B cell (primary cell): Measurements from ENCODE around the gene PPP4C. TPM values are rescaled to one million over a fixed set of nuclear protein-coding genes. Genes with fewer than 3 reads are reported as not detected.

Experiments
- ATAC-seq: fragments of 200-7000 bp; cut with Tn5 transposase; one replicate; pipeline ENCODE4 v1.10.0; 2021; ENCODE audit warnings: low read depth, mild to moderate bottlenecking, moderate number of reproducible peaks, moderate library complexity
- CTCF ChIA-PET: fragments of 350-600 bp; sonication (Branson Sonifier 250); formaldehyde crosslinking; loops from one replicate; lab custom pipeline; 2021; ENCODE audit warnings: antibody characterized with exemption, inconsistent platforms; lab: Charles Lee
- POLR2A ChIA-PET: fragments of 350-600 bp; sonication (Branson Sonifier 250); formaldehyde crosslinking; loops from one replicate; lab custom pipeline; 2021; ENCODE audit warnings: antibody characterized with exemption; lab: Charles Lee
- DNase-seq: peaks from one replicate; pipeline ENCODE4 v3.0.0; 2013
- H2AFZ ChIP-seq: 2 replicates; pipeline ENCODE4 v1.6.1; 2012; ENCODE audit warnings: mild to moderate bottlenecking, low read depth, low read length; ENCODE audit not compliant: insufficient read depth, poor library complexity, severe bottlenecking
- H3K27ac ChIP-seq, 2 donors: 1 replicate in 1 of 2; 2 replicates in 1 of 2; pipeline ENCODE4 v1.5.1; 2012 to 2013; ENCODE audit warnings: low read length in 2 of 2, mild to moderate bottlenecking in 2 of 2, moderate library complexity in 1 of 2
- H3K27me3 ChIP-seq, 4 experiments: fragments of 200-600 bp in 1 of 4; sonication (generic) in 1 of 4; replicated peaks in 1 of 4; 1 replicate in 2 of 4; 2 replicates in 2 of 4; pipeline versions ENCODE4 v1.6.1 to v1.7.0; 2013 to 2016; ENCODE audit warnings: low read length in 3 of 4, mild to moderate bottlenecking in 2 of 4, mixed read lengths in 1 of 4, moderate library complexity in 1 of 4; ENCODE audit not compliant: insufficient read depth in 4 of 4, control insufficient read depth in 3 of 4; ENCODE audit errors: control extremely low read depth in 1 of 4
- H3K36me3 ChIP-seq, 2 experiments: replicated peaks in 1 of 2; 1 replicate in 1 of 2; 2 replicates in 1 of 2; pipeline versions ENCODE4 v1.6.1 to v1.7.1; 2013; ENCODE audit warnings: low read length in 1 of 2; ENCODE audit not compliant: insufficient read depth in 2 of 2, control insufficient read depth in 1 of 2; ENCODE audit errors: control extremely low read depth in 1 of 2, extremely low read depth in 1 of 2
- H3K4me1 ChIP-seq, 2 donors: fragments of 200-600 bp in 1 of 2; sonication (generic) in 1 of 2; 1 replicate in 1 of 2; 2 replicates in 1 of 2; pipeline versions ENCODE4 v1.5.1 to v1.6.1; 2013 to 2017; ENCODE audit warnings: low read length in 2 of 2; ENCODE audit not compliant: control insufficient read depth in 2 of 2, insufficient read depth in 2 of 2
- H3K4me2 ChIP-seq: replicated peaks from 2 replicates; pipeline ENCODE3; 2012; ENCODE audit warnings: mild to moderate bottlenecking, low read depth, low read length; ENCODE audit not compliant: poor library complexity, severe bottlenecking
- H3K4me3 ChIP-seq, 5 experiments: fragments of 200-600 bp in 1 of 5; sonication (generic) in 1 of 5; 1 replicate in 3 of 5; 2 replicates in 2 of 5; pipeline versions ENCODE4 v1.5.1 to v1.7.0; 2011 to 2016; ENCODE audit warnings: low read length in 4 of 5, mild to moderate bottlenecking in 4 of 5, low read depth in 2 of 5, control low read depth in 1 of 5, moderate library complexity in 1 of 5; ENCODE audit not compliant: insufficient read depth in 1 of 5; ENCODE audit errors: control extremely low read depth in 1 of 5, extremely low read depth in 1 of 5
- H3K79me2 ChIP-seq: fragments of 200-600 bp; sonication (generic); one replicate; pipeline ENCODE4 v1.6.0; 2016; ENCODE audit warnings: low read length; ENCODE audit not compliant: control insufficient read depth, insufficient read depth
- H3K9ac ChIP-seq: fragments of 200-600 bp; sonication (generic); 2 replicates; pipeline ENCODE4 v1.6.1; 2017; ENCODE audit warnings: mild to moderate bottlenecking, low read length, moderate library complexity
- H3K9me3 ChIP-seq, 3 donors: one replicate each; pipeline versions ENCODE4 v1.6.1 to v1.7.1; 2013; ENCODE audit warnings: low read length in 2 of 3; ENCODE audit not compliant: control insufficient read depth in 2 of 3, insufficient read depth in 1 of 3; ENCODE audit errors: control extremely low read depth in 1 of 3
- H4K20me1 ChIP-seq: 2 replicates; pipeline ENCODE4 v1.6.0; 2012; ENCODE audit warnings: mild to moderate bottlenecking, low read length; ENCODE audit not compliant: insufficient read depth, control insufficient read depth, poor library complexity, severe bottlenecking
- H3K27ac Mint-ChIP-seq: one replicate; pipeline ENCODE4 v1.8.0; 2021; ENCODE audit warnings: mixed read lengths
- H3K27me3 Mint-ChIP-seq: one replicate; pipeline ENCODE4 v1.8.0; 2021; ENCODE audit warnings: mixed read lengths
- H3K4me1 Mint-ChIP-seq: one replicate; pipeline ENCODE4 v1.8.0; 2021; ENCODE audit warnings: mixed read lengths
- H3K4me3 Mint-ChIP-seq: one replicate; pipeline ENCODE4 v1.8.0; 2021; ENCODE audit warnings: mixed read lengths
- H3K9me3 Mint-ChIP-seq: one replicate; pipeline ENCODE4 v1.8.0; 2022; ENCODE audit warnings: mixed read lengths; ENCODE audit not compliant: insufficient read depth
- CTCF ChIP-seq: fragments of 200-600 bp; IDR thresholded peaks from one replicate; pipeline ENCODE4 v1.8.0; 2022; ENCODE audit warnings: antibody characterized with exemption, mild to moderate bottlenecking
- EZH2 ChIP-seq: IDR thresholded peaks from 2 replicates; pipeline ENCODE4 v1.6.1; 2012; ENCODE audit warnings: borderline replicate concordance, low read depth, mild to moderate bottlenecking, moderate library complexity, low read length; ENCODE audit not compliant: insufficient read depth, poor library complexity, severe bottlenecking
- WGBS: methylation state at CpG from one replicate; pipeline ENCODE4 v1.1.5; 2013; ENCODE audit warnings: missing lambda C conversion rate; ENCODE audit not compliant: insufficient coverage; 5-methylcytosine and 5-hydroxymethylcytosine counted together
- intact Hi-C: fragments of 100-400 bp; cut with micrococcal nuclease; formaldehyde crosslinking; loops from one replicate; pipeline ENCODE4 v1.10.0; 2022
- polyA minus RNA-seq: library from RNA; depleted of rRNA, polyadenylated mRNA; stranded (reverse); fragments of >200 nt; gene quantifications from 2 replicates; pipeline ENCODE4 v1.2.3, GENCODE V29; 2012
- polyA plus RNA-seq: library from polyadenylated mRNA; depleted of rRNA; stranded (reverse); fragments of >200 nt; gene quantifications from 2 replicates; pipeline ENCODE4 v1.2.3, GENCODE V29; 2012
- total RNA-seq, 2 donors: library from RNA; stranded (reverse); fragments of 120-200 nt in 1 of 2; gene quantifications; 1 replicate in 1 of 2; 2 replicates in 1 of 2; pipeline versions ENCODE4 v1.2.3 to v1.2.4, GENCODE V29; 2013 to 2022

The PPP4C gene
- total RNA-seq (89.0 and 93.3 TPM in 2 replicates), polyA plus RNA-seq (106 and 122 TPM in 2 replicates), polyA minus RNA-seq (103 and 113 TPM in 2 replicates)
- total RNA-seq (2013) = 58.0 TPM

GRCh38 chr16:30075503-30076275 lies at the start of gene PPP4C:
TSS of gene PPP4C (plus strand) at chr16:30075994. CDS start at chr16:30076378, 384 bp downstream.
- ChIA-PET CTCF (interaction anchor here (1.0 to 2.6 kb wide), 3 partner anchors 16 to 334 kb away, joined by 4 to 20 read pairs (median 4); partner anchors contain the start of gene TBX6), POLR2A (interaction anchor here (0.6 to 1.6 kb wide), 4 partner anchors 10 to 260 kb away, joined by 3 to 7 read pairs (median 4); partner anchors contain the start of gene ALDOA)
- peak within 1 kb of the TSS; percentile 94 for H2AFZ ChIP-seq
- TF ChIP-seq CTCF (no peak), EZH2 (no peak)
- peak within 1 kb of the TSS; percentile 93 for H3K4me2 ChIP-seq
- Mint-ChIP-seq H3K4me1 (peaks cover 31% of the 10 kb centered on the region), H3K4me3 (peak within 1 kb of the TSS; percentile 98), H3K9me3 (no peaks in the 10 kb centered on the region), H3K27ac (peak within 1 kb of the TSS; percentile 98), H3K27me3 (no peaks in the 10 kb centered on the region)
- peak within 1 kb of the TSS; percentile 67 to 90 for H3K27ac ChIP-seq
- peak within 1 kb of the TSS; percentile 65 to 98 (median 90) for H3K4me3 ChIP-seq
- DNase-seq (peak; percentile 93), ATAC-seq (peak; percentile 89)
- no peaks in the 10 kb centered on the region for H3K27me3 ChIP-seq
- H3K4me1 ChIP-seq = peaks cover 14 to 25% of the 10 kb centered on the region in 2 donors
- WGBS = under 1% methylated on average over 63 of the region's 67 CpGs
- H4K20me1 ChIP-seq = peaks cover 38% of the 10 kb centered on the region
- peak within 1 kb of the TSS; percentile 97 for H3K9ac ChIP-seq
- no peaks in the 10 kb centered on the region for H3K9me3 ChIP-seq
- intact Hi-C loops = loop anchor here (1.0 kb wide), 2 partner anchors 10 to 17 kb away; partner anchors contain the start of gene ALDOA
- H3K36me3 ChIP-seq = peaks cover 4 to 54% of the 10 kb centered on the region in 2 experiments
- peaks cover 57% of the 10 kb centered on the region for H3K79me2 ChIP-seq

- no peaks in the 10 kb centered on the region for H3K36me3 ChIP-seq
- no peak overlapping the region for H3K27ac Mint-ChIP-seq
- DNase-seq = no peak
- H3K27me3 Mint-ChIP-seq = peaks cover 43% of the 10 kb centered on the region
- no peak overlapping the region for H3K4me3 Mint-ChIP-seq
- no peaks in the 10 kb centered on the region for H3K79me2 ChIP-seq
- ChIA-PET POLR2A (interaction anchor here (0.6 kb wide), 1 partner anchor 889 kb away, joined by 3 read pairs; no protein-coding TSS in a partner anchor), CTCF (no interaction called here)
- no peak for ATAC-seq
- TF ChIP-seq EZH2 (no peak), CTCF (no peak)
- H2AFZ ChIP-seq = no peak overlapping the region
- peaks cover 7% of the 10 kb centered on the region for H3K4me1 Mint-ChIP-seq
- WGBS = 93% methylated on average over 18 of the region's 18 CpGs
- H3K27ac ChIP-seq = no peak overlapping the region
- peaks cover 0 to 9% (median 0%) of the 10 kb centered on the region in 3 donors for H3K9me3 ChIP-seq
- intact Hi-C loops = no loop called here
- H3K27me3 ChIP-seq = peaks cover 0 to 41% (median 20%) of the 10 kb centered on the region in 4 experiments
- H3K9ac ChIP-seq = no peak overlapping the region
- H3K4me3 ChIP-seq = no peak overlapping the region
- H3K9me3 Mint-ChIP-seq = no peaks in the 10 kb centered on the region
- no peak overlapping the region for H3K4me2 ChIP-seq
- H3K4me1 ChIP-seq = peaks cover 11 to 12% of the 10 kb centered on the region in 2 donors
- H4K20me1 ChIP-seq = no peaks in the 10 kb centered on the region
Observed at GRCh38 chr16:30026449-30026848, 49.3 kb upstream of the PPP4C start.
